ENCODE measurements around the gene USP11. TPM values are rescaled to one million over a fixed set of nuclear protein-coding genes. Genes with fewer than 3 reads are reported as not detected.

The USP11 gene
- total and polyA plus RNA-seq, 11 donors, result 17.9 to 68.9 (median 42.9) TPM

DNA sequence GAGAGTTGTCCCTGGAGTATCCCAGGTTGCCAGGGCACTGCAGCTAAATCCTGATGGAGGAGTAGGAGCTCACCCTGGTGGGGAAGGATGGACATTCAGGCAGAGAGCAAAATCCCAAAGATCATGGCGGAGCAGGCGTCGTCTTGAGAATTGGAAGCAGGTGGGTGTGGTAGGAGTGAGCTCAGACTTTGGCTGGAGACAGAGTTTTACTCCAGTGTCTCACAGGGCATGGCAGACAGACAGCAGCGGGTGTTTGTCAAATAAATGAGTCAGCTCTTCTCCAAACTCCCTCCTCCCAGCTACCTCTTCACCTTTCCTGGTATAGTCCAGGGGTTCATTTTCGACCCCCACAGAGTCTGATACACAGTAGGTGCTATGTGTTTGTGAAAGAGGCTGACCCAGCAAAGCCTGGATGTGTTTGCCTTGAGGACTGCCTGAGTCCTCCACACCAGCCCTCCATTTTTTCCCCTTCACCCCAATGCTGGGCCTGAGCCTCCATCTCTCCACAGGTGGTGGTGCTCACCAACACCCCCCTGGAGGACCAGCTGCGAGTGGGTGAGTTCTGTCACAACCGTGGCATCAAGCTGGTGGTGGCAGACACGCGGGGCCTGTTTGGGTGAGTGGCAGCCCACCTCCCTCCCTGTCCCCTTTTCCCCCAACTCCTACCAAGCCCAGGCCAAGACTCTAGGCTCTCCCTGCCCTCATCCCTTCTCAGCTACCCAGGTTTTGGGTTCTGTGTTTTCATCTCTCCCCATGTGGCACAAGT, 32.2 kb upstream of the USP11 start:
- H3K36me3 ChIP-seq, result peaks cover 0 to 77% (median 71%) of the 10 kb centered on the region in 9 donors
- no peaks in the 10 kb centered on the region for H3K9me3 ChIP-seq
- 77 to 87% (median 84%) methylated on average over 9 of the region's 9 CpGs for WGBS, 4 donors
- peak in 2 of 12 donors; percentile 19 to 22 for TF ChIP-seq CTCF (IDR thresholded peaks at IDR 0.05)
- no peak for TF ChIP-seq POLR2A (IDR thresholded peaks at IDR 0.05)
- H3K27ac ChIP-seq, result peak overlapping the region in 2 of 12 donors; percentile 29 to 64
- no peaks in the 10 kb centered on the region for H3K27me3 ChIP-seq
- intact Hi-C loops (cut with DNase I), result no loop called here
- DNase-seq (peak in 2 of 5 donors; percentile 49 to 56), ATAC-seq (peak; percentile 30 to 64 (median 60))
- H3K4me3 ChIP-seq, result no peak overlapping the region
- peaks cover 0 to 33% (median 27%) of the 10 kb centered on the region in 12 donors for H3K4me1 ChIP-seq

- TF ChIP-seq CTCF (IDR thresholded peaks at IDR 0.05), result no peak
- no peak for TF ChIP-seq POLR2A (IDR thresholded peaks at IDR 0.05)
- ATAC-seq (no peak), DNase-seq (no peak)
- intact Hi-C loops (cut with DNase I), result no loop called here
- peaks cover 0 to 85% (median 80%) of the 10 kb centered on the region in 9 donors for H3K36me3 ChIP-seq
- H3K4me1 ChIP-seq, result peaks cover 0 to 24% (median 18%) of the 10 kb centered on the region in 12 donors
- H3K27me3 ChIP-seq, result no peaks in the 10 kb centered on the region
- no peak overlapping the region for H3K27ac ChIP-seq
- no peaks in the 10 kb centered on the region for H3K9me3 ChIP-seq
- WGBS, 4 donors, result 79 to 94% (median 89%) methylated on average over 8 to 9 of the region's 9 CpGs
- H3K4me3 ChIP-seq, result no peak overlapping the region
Observed at GRCh38 chrX:47201345-47201944, 31.4 kb upstream of the USP11 start.

GRCh38 chrX:47202316-47202715, 30.5 kb upstream of the USP11 start:
- WGBS, 4 donors, result 91 to 97% (median 94%) methylated on average over 11 of the region's 11 CpGs

More at GRCh38 chrX:47202316-47202715, 30.5 kb upstream of the USP11 start:
- no peaks in the 10 kb centered on the region for H3K27me3 ChIP-seq
- intact Hi-C loops (cut with DNase I), result no loop called here
- H3K4me3 ChIP-seq, result no peak overlapping the region
- H3K9me3 ChIP-seq, result no peaks in the 10 kb centered on the region
- no peak overlapping the region for H3K27ac ChIP-seq
- peaks cover 3 to 94% (median 89%) of the 10 kb centered on the region in 9 donors for H3K36me3 ChIP-seq
- no peak for TF ChIP-seq POLR2A (IDR thresholded peaks at IDR 0.05)
- TF ChIP-seq CTCF (IDR thresholded peaks at IDR 0.05), result no peak
- no peak for DNase-seq
- ATAC-seq, result no peak
- H3K4me1 ChIP-seq, result peaks cover 0 to 15% (median 10%) of the 10 kb centered on the region in 12 donors
